GM12865 (cell line): ENCODE data around the gene MAGEB6.
"Not testable (repeated sequence)": the region's sequence is repeated elsewhere in the genome, so short reads cannot be mapped to it uniquely, and the experiment has no call there.

Experiments
- DNase-seq: peaks from one replicate; pipeline ENCODE4 v3.0.0; 2010; ENCODE audit warnings: low read depth
- H3K4me3 ChIP-seq: 2 replicates; pipeline ENCODE4 v1.5.1; 2011; ENCODE audit warnings: mild to moderate bottlenecking, low read depth, low read length, control low read depth
- TF ChIP-seq, protein P1 (sequence below): IDR thresholded peaks from 2 replicates; pipeline ENCODE4 v1.5.1; 2011; ENCODE audit warnings: low read length, control low read depth, low read depth, inconsistent platforms; ENCODE audit not compliant: insufficient read depth; ENCODE audit errors: missing control alignments

MAGEB6 gene, protein sequence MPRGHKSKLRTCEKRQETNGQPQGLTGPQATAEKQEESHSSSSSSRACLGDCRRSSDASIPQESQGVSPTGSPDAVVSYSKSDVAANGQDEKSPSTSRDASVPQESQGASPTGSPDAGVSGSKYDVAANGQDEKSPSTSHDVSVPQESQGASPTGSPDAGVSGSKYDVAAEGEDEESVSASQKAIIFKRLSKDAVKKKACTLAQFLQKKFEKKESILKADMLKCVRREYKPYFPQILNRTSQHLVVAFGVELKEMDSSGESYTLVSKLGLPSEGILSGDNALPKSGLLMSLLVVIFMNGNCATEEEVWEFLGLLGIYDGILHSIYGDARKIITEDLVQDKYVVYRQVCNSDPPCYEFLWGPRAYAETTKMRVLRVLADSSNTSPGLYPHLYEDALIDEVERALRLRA

DNA sequence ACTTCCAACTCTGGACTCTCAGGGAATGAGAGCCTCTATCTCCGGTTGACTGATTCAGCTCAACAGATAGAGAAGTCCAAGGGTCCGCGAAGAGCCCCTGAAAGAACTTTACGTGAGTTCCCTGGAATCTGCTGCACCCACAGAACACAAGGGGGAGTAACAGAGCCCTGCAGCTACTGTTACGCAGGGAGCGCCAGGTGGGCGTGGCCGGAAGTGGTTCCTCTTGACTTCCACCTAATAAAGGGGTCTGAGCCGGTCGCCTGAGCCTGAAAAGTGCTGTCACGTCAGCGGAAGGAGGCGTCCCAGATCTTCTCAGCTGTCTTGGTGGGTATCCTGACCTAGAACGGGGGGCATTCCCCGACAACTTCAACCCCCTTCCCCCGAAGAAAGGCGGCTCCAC lies at the start of gene MAGEB6:
Gene MAGEB6 (plus strand): TSS at position 237 of the 400 bp plus-strand sequence. CDS start 1,407 bp downstream, outside the sequence.
- TF ChIP-seq, protein P1, sequence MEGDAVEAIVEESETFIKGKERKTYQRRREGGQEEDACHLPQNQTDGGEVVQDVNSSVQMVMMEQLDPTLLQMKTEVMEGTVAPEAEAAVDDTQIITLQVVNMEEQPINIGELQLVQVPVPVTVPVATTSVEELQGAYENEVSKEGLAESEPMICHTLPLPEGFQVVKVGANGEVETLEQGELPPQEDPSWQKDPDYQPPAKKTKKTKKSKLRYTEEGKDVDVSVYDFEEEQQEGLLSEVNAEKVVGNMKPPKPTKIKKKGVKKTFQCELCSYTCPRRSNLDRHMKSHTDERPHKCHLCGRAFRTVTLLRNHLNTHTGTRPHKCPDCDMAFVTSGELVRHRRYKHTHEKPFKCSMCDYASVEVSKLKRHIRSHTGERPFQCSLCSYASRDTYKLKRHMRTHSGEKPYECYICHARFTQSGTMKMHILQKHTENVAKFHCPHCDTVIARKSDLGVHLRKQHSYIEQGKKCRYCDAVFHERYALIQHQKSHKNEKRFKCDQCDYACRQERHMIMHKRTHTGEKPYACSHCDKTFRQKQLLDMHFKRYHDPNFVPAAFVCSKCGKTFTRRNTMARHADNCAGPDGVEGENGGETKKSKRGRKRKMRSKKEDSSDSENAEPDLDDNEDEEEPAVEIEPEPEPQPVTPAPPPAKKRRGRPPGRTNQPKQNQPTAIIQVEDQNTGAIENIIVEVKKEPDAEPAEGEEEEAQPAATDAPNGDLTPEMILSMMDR = no peak
- no peak within 1 kb of the TSS for H3K4me3 ChIP-seq
- DNase-seq = no peak

DNA sequence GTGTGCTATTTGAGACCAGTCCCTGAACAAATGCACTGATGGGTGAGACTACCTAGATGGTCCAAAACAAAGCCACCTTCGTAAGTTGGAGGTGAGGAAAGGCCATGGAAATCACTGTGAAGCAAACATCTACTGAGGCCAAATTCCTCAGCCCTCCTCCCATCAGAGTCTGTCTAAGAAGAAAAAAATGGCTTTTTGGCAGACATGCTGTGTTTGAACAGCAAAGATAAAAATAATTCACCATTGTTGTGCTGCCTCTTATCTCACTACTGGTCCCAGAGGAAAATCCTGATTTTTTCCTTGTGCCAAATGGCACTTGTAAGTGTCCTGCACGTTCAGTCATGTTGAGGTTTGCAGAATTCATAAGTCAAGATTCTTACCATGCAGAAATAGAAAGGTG lies 46.2 kb upstream of the MAGEB6 start:
- no peak overlapping the region for H3K4me3 ChIP-seq
- TF ChIP-seq, protein P1 = no peak
- no peak for DNase-seq

DNA sequence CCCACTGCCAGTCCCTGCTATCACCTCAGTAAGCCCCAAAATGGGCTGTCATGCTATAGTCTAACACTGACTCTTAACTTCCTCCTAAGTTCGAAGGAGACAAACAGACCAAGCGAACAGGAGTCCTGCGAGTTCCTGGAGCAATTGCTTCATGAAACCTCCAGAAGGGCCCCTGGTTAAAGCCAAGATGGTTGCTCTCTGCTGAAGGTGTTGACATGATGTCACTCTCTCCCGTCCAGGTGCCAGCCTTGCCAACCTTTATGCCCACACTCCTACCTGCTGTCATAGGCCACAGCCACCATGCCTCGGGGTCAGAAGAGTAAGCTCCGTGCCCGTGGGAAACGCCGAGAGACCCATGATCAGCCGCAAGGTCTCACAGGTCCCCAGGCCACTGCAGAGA lies 31.9 kb upstream of the MAGEB6 start, which contains the start of gene MAGEB6B:
Gene MAGEB6B (plus strand): TSS at position 301 of the 400 bp plus-strand sequence. CDS start 0 bp downstream, at position 301.
- H3K4me3 ChIP-seq = no peak within 1 kb of the TSS

DNA sequence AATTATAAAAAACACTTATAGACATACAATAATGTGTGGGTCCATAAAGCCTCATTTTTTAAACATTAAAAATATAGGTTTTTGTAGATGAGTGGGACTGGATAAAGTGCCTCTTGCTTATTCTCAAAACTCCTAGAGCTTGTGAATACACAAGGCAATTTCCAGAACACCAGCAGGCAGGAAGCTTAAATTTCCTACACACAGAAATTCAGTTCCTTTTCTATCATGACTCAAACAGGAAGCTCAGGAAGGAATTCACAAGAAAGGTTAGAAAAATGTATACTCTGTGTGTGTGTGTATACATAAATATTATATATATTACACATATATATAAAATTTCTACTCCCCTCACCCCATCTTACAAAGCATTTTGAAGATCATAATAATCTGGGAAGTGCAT lies 11.3 kb downstream of the MAGEB6 start:
- TF ChIP-seq, protein P1 = no peak
- DNase-seq = no peak
- H3K4me3 ChIP-seq = no peak overlapping the region

More for the DNA sequence above, 31.9 kb upstream of the MAGEB6 start, which contains the start of gene MAGEB6B:
- DNase-seq = no peak
- TF ChIP-seq, protein P1 = no peak

DNA sequence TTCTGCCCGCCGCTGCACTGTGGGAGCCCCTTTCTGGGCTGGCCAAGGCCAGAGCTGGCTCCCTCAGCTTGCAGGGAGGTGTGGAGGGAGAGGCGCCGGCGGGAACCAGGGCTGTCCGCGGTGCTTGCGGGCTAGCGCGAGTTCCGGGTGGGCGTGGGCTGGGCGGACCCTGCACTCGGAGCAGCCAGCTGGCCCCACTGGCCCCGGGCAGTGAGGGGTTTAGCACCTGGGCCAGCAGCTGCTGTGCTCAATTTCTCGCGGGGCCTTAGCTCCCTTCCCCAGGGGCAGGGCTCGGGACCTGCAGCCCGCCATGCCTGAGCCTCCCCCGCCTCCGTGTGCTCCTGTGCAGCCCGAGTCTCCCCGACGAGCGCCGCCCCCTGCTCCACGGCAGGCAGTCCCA lies 12.5 kb downstream of the MAGEB6 start:
- not testable (repeated sequence) for DNase-seq, H3K4me3 ChIP-seq

DNA sequence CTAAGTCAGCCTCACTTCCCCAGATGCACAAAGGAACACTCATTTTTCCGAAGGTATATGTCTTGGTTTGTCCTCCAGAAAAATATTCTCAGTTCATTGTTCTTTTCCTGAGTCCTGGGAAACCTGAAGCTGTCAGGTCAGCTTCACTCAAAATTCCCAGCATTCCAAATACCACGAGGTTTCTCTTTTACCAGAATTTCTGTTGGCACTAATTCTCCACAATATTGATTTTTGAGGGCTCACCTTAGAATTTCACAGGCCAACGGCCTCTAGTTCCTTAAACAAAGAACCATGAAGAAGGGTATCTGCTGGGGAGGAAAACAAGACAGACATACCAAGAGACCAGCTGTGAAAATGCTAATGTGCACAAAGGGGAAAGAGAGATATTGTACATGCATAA lies 15.8 kb downstream of the MAGEB6 start:
- no peak overlapping the region for H3K4me3 ChIP-seq
- DNase-seq = no peak
- TF ChIP-seq, protein P1 = no peak

DNA sequence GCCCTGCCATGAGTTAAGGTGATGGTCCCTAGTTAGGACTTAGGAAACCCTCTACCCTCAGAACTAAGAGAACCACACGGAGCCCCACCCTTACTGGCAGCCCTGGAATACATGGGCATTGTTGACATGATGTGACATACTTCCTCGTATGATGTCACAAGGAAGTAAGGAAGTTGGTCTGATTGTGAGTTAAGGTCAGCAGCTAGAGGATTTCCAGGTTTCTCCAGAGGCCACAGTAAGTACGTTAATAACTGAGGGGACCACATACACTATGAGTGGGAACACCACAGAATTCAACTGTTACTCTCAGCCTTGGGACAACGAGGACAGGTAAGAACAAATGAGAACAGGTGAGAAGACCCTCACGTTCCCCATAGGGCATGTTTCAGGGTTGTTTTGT lies 23.6 kb downstream of the MAGEB6 start, which contains the start of gene MAGEB5:
Gene MAGEB5 (plus strand): TSS at position 301 of the 400 bp plus-strand sequence. CDS start 1,133 bp downstream, outside the sequence.
- DNase-seq = no peak
- TF ChIP-seq, protein P1 = no peak
- H3K4me3 ChIP-seq = no peak within 1 kb of the TSS
